BE2C (cell line): Measurements from ENCODE around the gene USP34.

ENCODE experiments used
- DNase-seq: peaks from one replicate; pipeline ENCODE4 v3.0.0-alpha.2; 2020
- H3K27me3 ChIP-seq: fragments of 250-450 bp; sonication (Bioruptor Pico); 2 replicates; pipeline ENCODE4 v1.5.1; 2020; ENCODE audit warnings: mild to moderate bottlenecking
- H3K36me3 ChIP-seq: fragments of 250-450 bp; sonication (Bioruptor Pico); 2 replicates; pipeline ENCODE4 v1.5.1; 2020; ENCODE audit warnings: mild to moderate bottlenecking
- H3K4me1 ChIP-seq: fragments of 250-450 bp; sonication (Bioruptor Pico); 2 replicates; pipeline ENCODE4 v1.5.1; 2020
- H3K4me3 ChIP-seq: 2 replicates; pipeline ENCODE4 v1.5.1; 2011; ENCODE audit warnings: low read depth, low read length
- H3K9me3 ChIP-seq: fragments of 250-450 bp; sonication (Bioruptor Pico); 2 replicates; pipeline ENCODE4 v1.5.1; 2020
- CTCF ChIP-seq: IDR thresholded peaks from 2 replicates; pipeline ENCODE4 v1.5.1; 2012; ENCODE audit warnings: mild to moderate bottlenecking, low read depth, low read length

Gene USP34

GRCh38 chr2:61282104-61282590, 188.7 kb downstream of the USP34 start:
- TF ChIP-seq CTCF: no peak
- DNase-seq: no peak
- no peaks in the 10 kb centered on the region for H3K9me3 ChIP-seq
- no peak overlapping the region for H3K4me3 ChIP-seq
- no peaks in the 10 kb centered on the region; the same call in 1 of the 2 replicates for H3K36me3 ChIP-seq
- no peaks in the 10 kb centered on the region for H3K27me3 ChIP-seq
- no peaks in the 10 kb centered on the region for H3K4me1 ChIP-seq

- H3K4me3 ChIP-seq: no peak overlapping the region
- H3K27me3 ChIP-seq: no peaks in the 10 kb centered on the region
- H3K9me3 ChIP-seq: no peaks in the 10 kb centered on the region
- H3K4me1 ChIP-seq: no peaks in the 10 kb centered on the region
- no peak for TF ChIP-seq CTCF
- no peak for DNase-seq
- no peaks in the 10 kb centered on the region; the same call in 1 of the 2 replicates for H3K36me3 ChIP-seq
Observed at GRCh38 chr2:61281321-61281720, 189.6 kb downstream of the USP34 start.

- Histone ChIP-seq H3K4me3 (no peak overlapping the region), H3K27me3 (no peaks in the 10 kb centered on the region), H3K9me3 (no peaks in the 10 kb centered on the region), H3K36me3 (no peaks in the 10 kb centered on the region; the same call in 1 of the 2 replicates), H3K4me1 (no peaks in the 10 kb centered on the region)
- DNase-seq: no peak
- TF ChIP-seq CTCF: no peak
Observed at GRCh38 chr2:61277756-61278155, 193.1 kb downstream of the USP34 start.

- Histone ChIP-seq H3K27me3 (no peaks in the 10 kb centered on the region), H3K4me1 (no peaks in the 10 kb centered on the region), H3K4me3 (no peak overlapping the region), H3K9me3 (no peaks in the 10 kb centered on the region), H3K36me3 (no peaks in the 10 kb centered on the region; the same call in 1 of the 2 replicates)
- DNase-seq: no peak
- TF ChIP-seq CTCF: no peak
Observed at GRCh38 chr2:61275575-61276184, 195.2 kb downstream of the USP34 start.

GRCh38 chr2:61272421-61273070, 198.3 kb downstream of the USP34 start:
- no peaks in the 10 kb centered on the region for H3K4me1 ChIP-seq
- H3K4me3 ChIP-seq: no peak overlapping the region
- no peak for TF ChIP-seq CTCF
- H3K27me3 ChIP-seq: no peaks in the 10 kb centered on the region
- no peaks in the 10 kb centered on the region for H3K36me3 ChIP-seq
- no peaks in the 10 kb centered on the region for H3K9me3 ChIP-seq
- DNase-seq: no peak

GRCh38 chr2:61268249-61268648, 202.6 kb downstream of the USP34 start:
- H3K36me3 ChIP-seq: no peaks in the 10 kb centered on the region; the same call in 1 of the 2 replicates
- DNase-seq: no peak
- no peak overlapping the region for H3K4me3 ChIP-seq
- TF ChIP-seq CTCF: no peak
- no peaks in the 10 kb centered on the region for H3K9me3 ChIP-seq
- no peaks in the 10 kb centered on the region for H3K27me3 ChIP-seq
- H3K4me1 ChIP-seq: no peaks in the 10 kb centered on the region
